CD14-positive monocyte (primary cell): ENCODE measurements around the gene TBC1D32. TPM values are rescaled to one million over a fixed set of nuclear protein-coding genes. Genes with fewer than 3 reads are reported as not detected.
"Not testable (repeated sequence)": the region's sequence is repeated elsewhere in the genome, so short reads cannot be mapped to it uniquely, and the experiment has no call there.

Experiments
- DNase-seq, 3 donors: peaks; one replicate each; pipeline ENCODE4 v3.0.0-alpha.2; 2011 to 2022
- H2AFZ ChIP-seq: 2 replicates; pipeline ENCODE4 v1.6.0; 2012; ENCODE audit warnings: mild to moderate bottlenecking, low read depth, low read length, inconsistent platforms; ENCODE audit not compliant: insufficient read depth, poor library complexity, severe bottlenecking
- H3K27ac ChIP-seq, 2 donors: 1 replicate in 1 of 2; 2 replicates in 1 of 2; pipeline ENCODE4 v1.5.1; 2012 to 2013; ENCODE audit warnings: low read length in 2 of 2, control low read depth in 1 of 2, inconsistent platforms in 1 of 2, low read depth in 1 of 2, mild to moderate bottlenecking in 1 of 2
- H3K27me3 ChIP-seq, 2 donors: one replicate each; pipeline versions ENCODE4 v1.6.0 to v1.6.1; 2011 to 2013; ENCODE audit warnings: low read length in 2 of 2; ENCODE audit not compliant: control insufficient read depth in 2 of 2, insufficient read depth in 2 of 2
- H3K36me3 ChIP-seq, 2 donors: replicated peaks in 1 of 2; 1 replicate in 1 of 2; 2 replicates in 1 of 2; pipeline versions ENCODE4 v1.5.1 to v1.6.1; 2012 to 2013; ENCODE audit warnings: low read length in 2 of 2, control low read depth in 1 of 2, inconsistent platforms in 1 of 2, mild to moderate bottlenecking in 1 of 2; ENCODE audit not compliant: insufficient read depth in 2 of 2, control insufficient read depth in 1 of 2
- H3K4me1 ChIP-seq, 2 donors: 1 replicate in 1 of 2; 2 replicates in 1 of 2; pipeline versions ENCODE4 v1.5.1 to v1.6.1; 2012 to 2013; ENCODE audit warnings: low read length in 2 of 2, control low read depth in 1 of 2, inconsistent platforms in 1 of 2, mild to moderate bottlenecking in 1 of 2, moderate library complexity in 1 of 2; ENCODE audit not compliant: insufficient read depth in 2 of 2, control insufficient read depth in 1 of 2
- H3K4me2 ChIP-seq: replicated peaks from 2 replicates; pipeline ENCODE3; 2012; ENCODE audit warnings: low read length, moderate library complexity, mild to moderate bottlenecking; ENCODE audit not compliant: poor library complexity, severe bottlenecking; ENCODE audit errors: extremely low read depth
- H3K4me3 ChIP-seq, 3 experiments: fragments of 200-600 bp in 1 of 3; sonication (generic) in 1 of 3; replicated peaks in 1 of 3; 1 replicate in 2 of 3; 2 replicates in 1 of 3; pipeline ENCODE4 v1.5.1; 2011 to 2013; ENCODE audit warnings: low read length in 3 of 3, mild to moderate bottlenecking in 3 of 3, control low read depth in 2 of 3, low read depth in 2 of 3, inconsistent platforms in 1 of 3, moderate library complexity in 1 of 3
- H3K79me2 ChIP-seq: 2 replicates; pipeline ENCODE4 v1.6.0; 2012; ENCODE audit warnings: mild to moderate bottlenecking, control low read depth, inconsistent platforms, low read length, moderate library complexity; ENCODE audit not compliant: insufficient read depth
- H3K9ac ChIP-seq: 2 replicates; pipeline ENCODE4 v1.6.0; 2017; ENCODE audit warnings: low read length, mild to moderate bottlenecking; ENCODE audit not compliant: insufficient read depth, poor library complexity, severe bottlenecking
- H3K9me3 ChIP-seq, 2 donors: replicated peaks in 1 of 2; 1 replicate in 1 of 2; 2 replicates in 1 of 2; pipeline versions ENCODE4 v1.5.1 to v1.6.1; 2012 to 2013; ENCODE audit warnings: low read length in 2 of 2, control low read depth in 1 of 2; ENCODE audit not compliant: control insufficient read depth in 1 of 2, insufficient read depth in 1 of 2
- H4K20me1 ChIP-seq: 2 replicates; pipeline ENCODE4 v1.6.0; 2012; ENCODE audit warnings: mild to moderate bottlenecking, low read length, control low read depth, moderate library complexity; ENCODE audit not compliant: insufficient read depth
- H3K27ac Mint-ChIP-seq, 7 donors: one replicate each; pipeline ENCODE4 v1.8.0; 2020; ENCODE audit warnings: mild to moderate bottlenecking in 7 of 7, mixed read lengths in 7 of 7, moderate library complexity in 6 of 7, inconsistent platforms in 2 of 7
- H3K27me3 Mint-ChIP-seq, 3 donors: one replicate each; pipeline ENCODE4 v1.8.0; 2021 to 2022; ENCODE audit warnings: low read depth in 3 of 3, mild to moderate bottlenecking in 3 of 3, mixed read lengths in 3 of 3, moderate library complexity in 3 of 3, inconsistent platforms in 1 of 3
- H3K36me3 Mint-ChIP-seq, 2 donors: one replicate each; pipeline ENCODE4 v1.8.0; 2020; ENCODE audit warnings: mixed read lengths in 2 of 2, inconsistent platforms in 1 of 2, mild to moderate bottlenecking in 1 of 2
- H3K4me1 Mint-ChIP-seq: one replicate; pipeline ENCODE4 v1.8.0; 2020; ENCODE audit warnings: mild to moderate bottlenecking, mixed read lengths
- H3K4me3 Mint-ChIP-seq, 2 donors: one replicate each; pipeline ENCODE4 v1.8.0; 2020; ENCODE audit warnings: mild to moderate bottlenecking in 2 of 2, mixed read lengths in 2 of 2, moderate library complexity in 1 of 2
- H3K9me3 Mint-ChIP-seq, 7 donors: one replicate each; pipeline ENCODE4 v1.8.0; 2020 to 2022; ENCODE audit warnings: mixed read lengths in 7 of 7, mild to moderate bottlenecking in 6 of 7, moderate library complexity in 6 of 7, inconsistent platforms in 2 of 7
- CTCF ChIP-seq: fragments of 200-600 bp; IDR thresholded peaks from one replicate; pipeline ENCODE4 v1.8.0; 2022; ENCODE audit warnings: antibody characterized with exemption, mild to moderate bottlenecking
- WGBS: methylation state at CpG from one replicate; pipeline ENCODE4 v1.1.5; 2013; ENCODE audit warnings: missing lambda C conversion rate; ENCODE audit not compliant: insufficient coverage; 5-methylcytosine and 5-hydroxymethylcytosine counted together
- intact Hi-C, 2 donors: fragments of 100-400 bp; cut with micrococcal nuclease; formaldehyde crosslinking; loops; one replicate each; pipeline versions ENCODE4 v1.15.0 to v1.15.1; 2023
- polyA plus RNA-seq, 3 donors: library from polyadenylated mRNA; depleted of rRNA in 1 of 3; unstranded in 2 of 3; stranded (reverse) in 1 of 3; fragments of 300-500 nt in 2 of 3; fragments of >200 nt in 1 of 3; fragmentation: Illumina TruSeq in 2 of 3; gene quantifications; 1 replicate in 2 of 3; 2 replicates in 1 of 3; pipeline ENCODE4 v1.2.3, GENCODE V29; 2012 to 2021

Gene TBC1D32
- polyA plus RNA-seq, 3 donors: 0.23 to 0.64 TPM; not detected in 1

GRCh38 chr6:121055572-121056163 is 278.6 kb downstream of the TBC1D32 start:
- Histone ChIP-seq H3K27ac (no peak overlapping the region), H3K4me2 (no peak overlapping the region), H3K9me3 (no peaks in the 10 kb centered on the region), H3K4me1 (no peaks in the 10 kb centered on the region), H3K9ac (no peak overlapping the region), H4K20me1 (no peaks in the 10 kb centered on the region), H3K4me3 (no peak overlapping the region), H3K27me3 (no peaks in the 10 kb centered on the region), H2AFZ (no peak overlapping the region), H3K36me3 (no peaks in the 10 kb centered on the region), H3K79me2 (no peaks in the 10 kb centered on the region)
- Mint-ChIP-seq H3K4me1 (peaks cover 2% of the 10 kb centered on the region), H3K27me3 (peaks cover 0 to 2% (median 0%) of the 10 kb centered on the region in 3 donors), H3K9me3 (no peaks in the 10 kb centered on the region), H3K27ac (no peak overlapping the region), H3K36me3 (no peaks in the 10 kb centered on the region), H3K4me3 (no peak overlapping the region)
- no CpG with 5 or more reads among the region's 4 CpGs for WGBS
- DNase-seq: peak; percentile 1 to 15 (median 7)
- peak; percentile 79 for TF ChIP-seq CTCF
- intact Hi-C loops: no loop called here

GRCh38 chr6:121048593-121048992 is 285.7 kb downstream of the TBC1D32 start:
- H3K27ac Mint-ChIP-seq, DNase-seq, H4K20me1 ChIP-seq, H3K4me2 ChIP-seq, intact Hi-C loops, H3K27me3 ChIP-seq, H3K79me2 ChIP-seq, H3K4me1 Mint-ChIP-seq, H3K4me3 Mint-ChIP-seq, H3K9ac ChIP-seq, H3K27me3 Mint-ChIP-seq, H3K9me3 ChIP-seq, H3K4me3 ChIP-seq, H3K36me3 Mint-ChIP-seq, H3K4me1 ChIP-seq, H3K27ac ChIP-seq, H3K36me3 ChIP-seq, H2AFZ ChIP-seq, H3K9me3 Mint-ChIP-seq: not testable (repeated sequence)
- WGBS: no CpG with 5 or more reads among the region's 4 CpGs

- 69% methylated on average over 1 of the region's 2 CpGs for WGBS
- H3K27ac Mint-ChIP-seq, H3K4me1 Mint-ChIP-seq, H3K4me1 ChIP-seq, DNase-seq, H3K27me3 ChIP-seq, intact Hi-C loops, H3K36me3 Mint-ChIP-seq, H3K9me3 ChIP-seq, H3K4me2 ChIP-seq, H3K9ac ChIP-seq, H3K27ac ChIP-seq, H3K27me3 Mint-ChIP-seq, H3K4me3 ChIP-seq, H3K36me3 ChIP-seq, H3K79me2 ChIP-seq, H2AFZ ChIP-seq, H4K20me1 ChIP-seq, H3K4me3 Mint-ChIP-seq: not testable (repeated sequence)
- H3K9me3 Mint-ChIP-seq: peaks cover under 1 to 16% (median 7%) of the 10 kb centered on the region in 7 donors
Observed at GRCh38 chr6:121044905-121045304, 289.4 kb downstream of the TBC1D32 start.

GRCh38 chr6:121043706-121044105 is 290.6 kb downstream of the TBC1D32 start:
- H3K4me3 ChIP-seq, H3K4me1 Mint-ChIP-seq, H3K4me3 Mint-ChIP-seq, H3K9ac ChIP-seq, H3K4me2 ChIP-seq, H2AFZ ChIP-seq, H3K9me3 ChIP-seq, H4K20me1 ChIP-seq, H3K27me3 ChIP-seq, H3K79me2 ChIP-seq, H3K36me3 ChIP-seq, DNase-seq, intact Hi-C loops, H3K27ac ChIP-seq, H3K27ac Mint-ChIP-seq, H3K4me1 ChIP-seq, H3K36me3 Mint-ChIP-seq, H3K27me3 Mint-ChIP-seq: not testable (repeated sequence)
- H3K9me3 Mint-ChIP-seq: peaks cover 9 to 17% (median 14%) of the 10 kb centered on the region in 7 donors
- no CpG with 5 or more reads among the region's 8 CpGs for WGBS
